Germinal center (tissue), 1 donor: ENCODE measurements around the gene SNX21.
"Not testable (repeated sequence)": the region's sequence is repeated elsewhere in the genome, so short reads cannot be mapped to it uniquely, and the experiment has no call there.

Source experiments
- DNase-seq: peaks from one replicate; pipeline ENCODE4 v3.0.0; 2012; ENCODE audit warnings: mixed read lengths, low spot score

Gene SNX21

GRCh38 chr20:45850926-45851325, 17.3 kb downstream of the SNX21 start:
- DNase-seq: no peak

GRCh38 chr20:45851501-45851900, 17.9 kb downstream of the SNX21 start:
- DNase-seq: no peak

- no peak for DNase-seq
Observed at GRCh38 chr20:45852326-45852725, 18.7 kb downstream of the SNX21 start.

- no peak for DNase-seq
Observed at GRCh38 chr20:45853484-45853883, 19.9 kb downstream of the SNX21 start.

GRCh38 chr20:45857114-45857881, 23.7 kb downstream of the SNX21 start, which contains the start of the genes ACOT8 and ZSWIM3:
TSS of gene ACOT8 (minus strand) at chr20:45857392. CDS start at chr20:45857315, 77 bp downstream.
TSS of gene ZSWIM3 (plus strand) at chr20:45857614. CDS start at chr20:45857826, 212 bp downstream.
- peak; percentile 100 for DNase-seq

- peak; percentile 66 for DNase-seq
Observed at GRCh38 chr20:45857882-45858216, 24.2 kb downstream of the SNX21 start.

GRCh38 chr20:45859916-45860315, 26.3 kb downstream of the SNX21 start:
- DNase-seq: no peak

- no peak for DNase-seq
Observed at GRCh38 chr20:45860560-45861220, 27.1 kb downstream of the SNX21 start.

- no peak for DNase-seq
Observed at GRCh38 chr20:45861221-45862075, 27.8 kb downstream of the SNX21 start.

- no peak for DNase-seq
Observed at GRCh38 chr20:45863543-45864470, 30.2 kb downstream of the SNX21 start.

- DNase-seq: no peak
Observed at GRCh38 chr20:45866454-45866853, 32.9 kb downstream of the SNX21 start.

GRCh38 chr20:45867136-45867818, 33.7 kb downstream of the SNX21 start:
- DNase-seq: no peak

GRCh38 chr20:45867819-45868176, 34.2 kb downstream of the SNX21 start:
- no peak for DNase-seq

- no peak for DNase-seq
Observed at GRCh38 chr20:45872626-45873025, 39.0 kb downstream of the SNX21 start.

- no peak for DNase-seq
Observed at GRCh38 chr20:45873409-45874103, 40.0 kb downstream of the SNX21 start.

GRCh38 chr20:45874104-45874481, 40.5 kb downstream of the SNX21 start:
- DNase-seq: not testable (repeated sequence)

- no peak for DNase-seq
Observed at GRCh38 chr20:45874576-45874975, 41.0 kb downstream of the SNX21 start.

GRCh38 chr20:45878076-45878761, 44.6 kb downstream of the SNX21 start:
- no peak for DNase-seq

- DNase-seq: peak; percentile 99
Observed at GRCh38 chr20:45880988-45881788, 47.6 kb downstream of the SNX21 start, which contains the start of gene ZSWIM1. TSS of gene ZSWIM1 (plus strand) at chr20:45881227. CDS start at chr20:45882593, 1,366 bp downstream.
